Measurements from ENCODE around the gene WDR38.
A peak's percentile ranks its signal among the peaks of the same experiment; 100 is the strongest.

WDR38 gene

GRCh38 chr9:124852829-124853531 is at the start of gene WDR38:
Gene WDR38, plus strand, starts transcription at chr9:124853460. Its CDS starts 72 bp downstream, at chr9:124853532.
- peak; percentile 66 for DNase-seq (ENCODE audit: low read depth)

- no peak for DNase-seq (ENCODE audit: low read depth)
These were observed 49.3 kb upstream of the WDR38 start for GRCh38 chr9:124803911-124804310.

- DNase-seq (ENCODE audit: low read depth), result no peak
These were observed 48.1 kb upstream of the WDR38 start for GRCh38 chr9:124805186-124805585.

GRCh38 chr9:124808246-124808956 is 44.9 kb upstream of the WDR38 start:
- no peak for DNase-seq (ENCODE audit: low read depth)

- DNase-seq (ENCODE audit: low read depth), result no peak
These were observed 44.0 kb upstream of the WDR38 start for GRCh38 chr9:124809211-124809610.

GRCh38 chr9:124809741-124810500 is 43.3 kb upstream of the WDR38 start:
- DNase-seq (ENCODE audit: low read depth), result no peak

GRCh38 chr9:124810663-124811355 is 42.5 kb upstream of the WDR38 start:
- DNase-seq (ENCODE audit: low read depth), result peak; percentile 92

- peak; percentile 99 for DNase-seq (ENCODE audit: low read depth)
These were observed 40.8 kb upstream of the WDR38 start for GRCh38 chr9:124812441-124812876.

- no peak for DNase-seq (ENCODE audit: low read depth)
These were observed 40.2 kb upstream of the WDR38 start for GRCh38 chr9:124813041-124813440.

GRCh38 chr9:124813501-124814163 is 39.6 kb upstream of the WDR38 start:
- DNase-seq (ENCODE audit: low read depth), result no peak

- no peak for DNase-seq (ENCODE audit: low read depth)
These were observed 39.1 kb upstream of the WDR38 start for GRCh38 chr9:124814164-124814535.

GRCh38 chr9:124815601-124816000 is 37.7 kb upstream of the WDR38 start:
- DNase-seq (ENCODE audit: low read depth), result no peak

GRCh38 chr9:124818431-124819281 is 34.6 kb upstream of the WDR38 start:
- DNase-seq (ENCODE audit: low read depth), result peak; percentile 40

GRCh38 chr9:124820698-124821623 is 32.3 kb upstream of the WDR38 start:
- no peak for DNase-seq (ENCODE audit: low read depth)

GRCh38 chr9:124828489-124829333 is 24.5 kb upstream of the WDR38 start:
- DNase-seq (ENCODE audit: low read depth), result no peak

- no peak for DNase-seq (ENCODE audit: low read depth)
These were observed 24.0 kb upstream of the WDR38 start for GRCh38 chr9:124829334-124829669.

- no peak for DNase-seq (ENCODE audit: low read depth)
These were observed 22.7 kb upstream of the WDR38 start for GRCh38 chr9:124830593-124830992.

- DNase-seq (ENCODE audit: low read depth), result no peak
These were observed 21.5 kb upstream of the WDR38 start for GRCh38 chr9:124831642-124832364.

All from iris pigment epithelial cell (primary cell).